Heart left ventricle (tissue), 13 donors: ENCODE results near the gene SCUBE3.

Experiments
- POLR2A ChIP-seq, 2 donors: fragments of 450-650 bp; IDR thresholded peaks; one replicate each; pipeline ENCODE4 v1.6.1; 2017; ENCODE audit warnings: antibody characterized with exemption in 2 of 2, mild to moderate bottlenecking in 2 of 2, moderate library complexity in 2 of 2
- TF ChIP-seq, protein P1 (sequence below), 12 donors: fragments of 200-600 bp; sonication (generic) in 4 of 12; IDR thresholded peaks; one replicate each; pipeline versions ENCODE4 v1.5.0 to v1.8.0; 2018 to 2022; ENCODE audit warnings: antibody characterized with exemption in 12 of 12, mild to moderate bottlenecking in 5 of 12
- donor health status: ischemic (EF 13 %, LVEDD 7.1; RV severe dilation, severe dysfunction).
- donor health status: DM: no; HTN: yes; CAD: no.
- donor health status: DM: no; HTN: no; CAD: no.
- donor health status: ischemic (EF 25% LVEDD 6.9; RV normal size, moderate dysfunction).
- donor health status: ischemic (EF 25% LVEDD 5.7; RV mildly dilated, moderate dysfunction).
- donor health status: ischemic (EF 35%, LVEDD 5.7; RV mildly dilated, moderate dysfunction).
- donor health status: nonischemic (EF 11% LVEDD 7.7; RV severe dilation, severe dysfunction).
- donor health status: DM: yes; HTN: yes; CAD: no.
- donor health status: PGD.
- donor health status: ischemic (EF 29% LVEDD 5.4; RV normal size, mild dysfunction).
- donor health status: nonischemic (EF 23%, LVEDD 6.1; RV moderate dilation, normal function).

DNA sequence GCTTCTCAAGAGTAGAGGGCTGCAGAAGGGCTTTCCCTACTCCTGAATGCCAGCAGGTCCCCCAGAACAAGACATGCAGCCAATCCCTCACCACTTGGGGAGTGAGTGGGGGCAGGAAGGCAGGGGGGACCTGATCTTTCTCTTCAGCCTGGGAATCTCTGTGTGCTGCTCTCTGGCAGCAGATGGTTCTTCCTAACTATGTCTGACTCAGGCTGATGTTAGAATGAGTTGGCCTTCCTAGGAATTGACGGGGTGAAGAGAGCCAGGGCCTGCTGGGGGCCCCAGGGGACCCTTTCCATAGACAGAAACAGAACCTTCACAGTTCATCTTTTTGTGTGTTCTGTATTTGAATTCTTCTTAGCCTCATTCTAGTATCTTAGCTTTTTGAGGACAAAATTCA lies 43.6 kb upstream of the SCUBE3 start:
- no peak for TF ChIP-seq POLR2A (IDR thresholded peaks at IDR 0.05)
- TF ChIP-seq, protein P1, sequence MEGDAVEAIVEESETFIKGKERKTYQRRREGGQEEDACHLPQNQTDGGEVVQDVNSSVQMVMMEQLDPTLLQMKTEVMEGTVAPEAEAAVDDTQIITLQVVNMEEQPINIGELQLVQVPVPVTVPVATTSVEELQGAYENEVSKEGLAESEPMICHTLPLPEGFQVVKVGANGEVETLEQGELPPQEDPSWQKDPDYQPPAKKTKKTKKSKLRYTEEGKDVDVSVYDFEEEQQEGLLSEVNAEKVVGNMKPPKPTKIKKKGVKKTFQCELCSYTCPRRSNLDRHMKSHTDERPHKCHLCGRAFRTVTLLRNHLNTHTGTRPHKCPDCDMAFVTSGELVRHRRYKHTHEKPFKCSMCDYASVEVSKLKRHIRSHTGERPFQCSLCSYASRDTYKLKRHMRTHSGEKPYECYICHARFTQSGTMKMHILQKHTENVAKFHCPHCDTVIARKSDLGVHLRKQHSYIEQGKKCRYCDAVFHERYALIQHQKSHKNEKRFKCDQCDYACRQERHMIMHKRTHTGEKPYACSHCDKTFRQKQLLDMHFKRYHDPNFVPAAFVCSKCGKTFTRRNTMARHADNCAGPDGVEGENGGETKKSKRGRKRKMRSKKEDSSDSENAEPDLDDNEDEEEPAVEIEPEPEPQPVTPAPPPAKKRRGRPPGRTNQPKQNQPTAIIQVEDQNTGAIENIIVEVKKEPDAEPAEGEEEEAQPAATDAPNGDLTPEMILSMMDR (IDR thresholded peaks at IDR 0.05): no peak
